ENCODE results near the gene FIBP.

Gene FIBP

GRCh38 chr11:65872586-65873317, 15.5 kb downstream of the FIBP start, which contains the start of gene EFEMP2:
Gene EFEMP2 (minus strand): TSS chr11:65872800. CDS start chr11:65872354, 446 bp downstream.
- no peaks in the 10 kb centered on the region for H3K27me3 ChIP-seq (ENCODE audit: control insufficient read depth in 1 of 2, insufficient read depth in 2 of 2, low read length in 2 of 2)
- peaks cover 24% of the 10 kb centered on the region for H3K4me1 ChIP-seq (ENCODE audit: insufficient read depth, low read length)
- H3K36me3 ChIP-seq (ENCODE audit: insufficient read depth, low read length): peaks cover 29% of the 10 kb centered on the region
- H3K27ac ChIP-seq (ENCODE audit: low read depth, low read length): peak within 1 kb of the TSS; percentile 79
- H3K9me3 ChIP-seq (ENCODE audit: low read length): no peaks in the 10 kb centered on the region
- H3K9ac ChIP-seq (ENCODE audit: low read length): peak within 1 kb of the TSS; percentile 76
- peak within 1 kb of the TSS; percentile 59 to 76 for H3K4me3 ChIP-seq (ENCODE audit: low read depth in 1 of 2, low read length in 2 of 2)

GRCh38 chr11:65871811-65872548, 16.3 kb downstream of the FIBP start:
- Histone ChIP-seq H3K4me3 (ENCODE audit: low read depth in 1 of 2, low read length in 2 of 2) (peak overlapping the region; percentile 59 to 63), H3K36me3 (ENCODE audit: insufficient read depth, low read length) (peaks cover 37% of the 10 kb centered on the region), H3K9me3 (ENCODE audit: low read length) (no peaks in the 10 kb centered on the region), H3K9ac (ENCODE audit: low read length) (peak overlapping the region; percentile 76), H3K4me1 (ENCODE audit: insufficient read depth, low read length) (peaks cover 31% of the 10 kb centered on the region), H3K27me3 (ENCODE audit: control insufficient read depth in 1 of 2, insufficient read depth in 2 of 2, low read length in 2 of 2) (no peaks in the 10 kb centered on the region), H3K27ac (ENCODE audit: low read depth, low read length) (peak overlapping the region; percentile 79)

GRCh38 chr11:65870706-65871681, 17.3 kb downstream of the FIBP start:
- peak overlapping the region; percentile 76 for H3K9ac ChIP-seq (ENCODE audit: low read length)
- H3K27me3 ChIP-seq (ENCODE audit: control insufficient read depth in 1 of 2, insufficient read depth in 2 of 2, low read length in 2 of 2): no peaks in the 10 kb centered on the region
- H3K36me3 ChIP-seq (ENCODE audit: insufficient read depth, low read length): peaks cover 46% of the 10 kb centered on the region
- H3K9me3 ChIP-seq (ENCODE audit: low read length): no peaks in the 10 kb centered on the region
- H3K27ac ChIP-seq (ENCODE audit: low read depth, low read length): peak overlapping the region; percentile 79
- H3K4me1 ChIP-seq (ENCODE audit: insufficient read depth, low read length): peaks cover 31% of the 10 kb centered on the region
- H3K4me3 ChIP-seq (ENCODE audit: low read depth in 1 of 2, low read length in 2 of 2): peak overlapping the region; percentile 59 to 63

- Histone ChIP-seq H3K27me3 (ENCODE audit: control insufficient read depth in 1 of 2, insufficient read depth in 2 of 2, low read length in 2 of 2) (no peaks in the 10 kb centered on the region), H3K4me3 (ENCODE audit: low read depth in 1 of 2, low read length in 2 of 2) (no peak overlapping the region), H3K4me1 (ENCODE audit: insufficient read depth, low read length) (peaks cover 31% of the 10 kb centered on the region), H3K36me3 (ENCODE audit: insufficient read depth, low read length) (peaks cover 53% of the 10 kb centered on the region), H3K9ac (ENCODE audit: low read length) (peak overlapping the region; percentile 76), H3K9me3 (ENCODE audit: low read length) (no peaks in the 10 kb centered on the region), H3K27ac (ENCODE audit: low read depth, low read length) (peak overlapping the region; percentile 9)
Measured at GRCh38 chr11:65870307-65870658, 18.0 kb downstream of the FIBP start.

- H3K4me3 ChIP-seq (ENCODE audit: low read depth in 1 of 2, low read length in 2 of 2): no peak overlapping the region
- H3K4me1 ChIP-seq (ENCODE audit: insufficient read depth, low read length): peaks cover 31% of the 10 kb centered on the region
- H3K9me3 ChIP-seq (ENCODE audit: low read length): no peaks in the 10 kb centered on the region
- H3K9ac ChIP-seq (ENCODE audit: low read length): no peak overlapping the region
- peaks cover 58% of the 10 kb centered on the region for H3K36me3 ChIP-seq (ENCODE audit: insufficient read depth, low read length)
- peak overlapping the region; percentile 9 for H3K27ac ChIP-seq (ENCODE audit: low read depth, low read length)
- no peaks in the 10 kb centered on the region for H3K27me3 ChIP-seq (ENCODE audit: control insufficient read depth in 1 of 2, insufficient read depth in 2 of 2, low read length in 2 of 2)
Measured at GRCh38 chr11:65869643-65870306, 18.5 kb downstream of the FIBP start.

- no peak overlapping the region for H3K4me3 ChIP-seq (ENCODE audit: low read depth in 1 of 2, low read length in 2 of 2)
- no peak overlapping the region for H3K27ac ChIP-seq (ENCODE audit: low read depth, low read length)
- H3K4me1 ChIP-seq (ENCODE audit: insufficient read depth, low read length): peaks cover 34% of the 10 kb centered on the region
- H3K9me3 ChIP-seq (ENCODE audit: low read length): no peaks in the 10 kb centered on the region
- no peak overlapping the region for H3K9ac ChIP-seq (ENCODE audit: low read length)
- H3K36me3 ChIP-seq (ENCODE audit: insufficient read depth, low read length): peaks cover 67% of the 10 kb centered on the region
- H3K27me3 ChIP-seq (ENCODE audit: control insufficient read depth in 1 of 2, insufficient read depth in 2 of 2, low read length in 2 of 2): no peaks in the 10 kb centered on the region
Measured at GRCh38 chr11:65868907-65869306, 19.4 kb downstream of the FIBP start.

GRCh38 chr11:65868076-65868667, 20.1 kb downstream of the FIBP start:
- peak overlapping the region; percentile 32 for H3K27ac ChIP-seq (ENCODE audit: low read depth, low read length)
- H3K27me3 ChIP-seq (ENCODE audit: control insufficient read depth in 1 of 2, insufficient read depth in 2 of 2, low read length in 2 of 2): no peaks in the 10 kb centered on the region
- H3K9me3 ChIP-seq (ENCODE audit: low read length): no peaks in the 10 kb centered on the region
- H3K4me1 ChIP-seq (ENCODE audit: insufficient read depth, low read length): peaks cover 39% of the 10 kb centered on the region
- H3K9ac ChIP-seq (ENCODE audit: low read length): no peak overlapping the region
- H3K4me3 ChIP-seq (ENCODE audit: low read depth in 1 of 2, low read length in 2 of 2): no peak overlapping the region
- H3K36me3 ChIP-seq (ENCODE audit: insufficient read depth, low read length): peaks cover 74% of the 10 kb centered on the region

- H3K27ac ChIP-seq (ENCODE audit: low read depth, low read length): peak overlapping the region; percentile 32
- no peaks in the 10 kb centered on the region for H3K27me3 ChIP-seq (ENCODE audit: control insufficient read depth in 1 of 2, insufficient read depth in 2 of 2, low read length in 2 of 2)
- peaks cover 81% of the 10 kb centered on the region for H3K36me3 ChIP-seq (ENCODE audit: insufficient read depth, low read length)
- H3K4me1 ChIP-seq (ENCODE audit: insufficient read depth, low read length): peaks cover 45% of the 10 kb centered on the region
- no peaks in the 10 kb centered on the region for H3K9me3 ChIP-seq (ENCODE audit: low read length)
- no peak overlapping the region for H3K9ac ChIP-seq (ENCODE audit: low read length)
- H3K4me3 ChIP-seq (ENCODE audit: low read depth in 1 of 2, low read length in 2 of 2): no peak overlapping the region
Measured at GRCh38 chr11:65867284-65868071, 20.8 kb downstream of the FIBP start.

- Histone ChIP-seq H3K9me3 (ENCODE audit: low read length) (no peaks in the 10 kb centered on the region), H3K9ac (ENCODE audit: low read length) (no peak overlapping the region), H3K4me1 (ENCODE audit: insufficient read depth, low read length) (peaks cover 49% of the 10 kb centered on the region), H3K27ac (ENCODE audit: low read depth, low read length) (no peak overlapping the region), H3K27me3 (ENCODE audit: control insufficient read depth in 1 of 2, insufficient read depth in 2 of 2, low read length in 2 of 2) (no peaks in the 10 kb centered on the region), H3K4me3 (ENCODE audit: low read depth in 1 of 2, low read length in 2 of 2) (no peak overlapping the region), H3K36me3 (ENCODE audit: insufficient read depth, low read length) (peaks cover 89% of the 10 kb centered on the region)
Measured at GRCh38 chr11:65866509-65867283, 21.6 kb downstream of the FIBP start.
